ENCODE results near the gene PJA2.

DNA sequence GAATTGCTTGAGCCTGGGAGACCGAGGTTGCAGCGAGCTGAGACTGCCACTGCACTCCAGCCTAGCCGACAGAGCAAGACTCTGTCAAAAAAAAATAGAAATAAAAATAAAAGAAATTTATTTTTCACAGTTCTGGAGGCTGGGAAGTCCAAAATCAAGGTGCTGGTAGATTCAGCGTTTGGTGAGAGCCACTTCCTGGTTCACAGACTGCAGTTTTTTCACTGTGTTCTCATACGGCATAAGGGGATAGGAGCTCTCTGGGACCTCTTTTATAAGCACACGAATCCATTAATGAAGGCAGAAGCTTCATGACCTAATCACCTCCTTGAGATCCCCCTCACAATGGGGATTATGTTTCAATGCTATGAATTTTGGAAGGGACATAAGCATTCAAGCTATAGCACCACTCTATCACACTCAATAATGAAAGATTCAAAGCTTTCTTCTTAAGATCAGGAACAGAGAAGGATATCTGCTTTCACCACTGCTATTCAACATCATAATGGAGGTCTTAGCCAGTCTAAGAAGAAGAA is 5.3 kb downstream of the PJA2 start:
- no peak for TF ChIP-seq POLR2A (IDR thresholded peaks at IDR 0.05)
- TF ChIP-seq, protein P1, sequence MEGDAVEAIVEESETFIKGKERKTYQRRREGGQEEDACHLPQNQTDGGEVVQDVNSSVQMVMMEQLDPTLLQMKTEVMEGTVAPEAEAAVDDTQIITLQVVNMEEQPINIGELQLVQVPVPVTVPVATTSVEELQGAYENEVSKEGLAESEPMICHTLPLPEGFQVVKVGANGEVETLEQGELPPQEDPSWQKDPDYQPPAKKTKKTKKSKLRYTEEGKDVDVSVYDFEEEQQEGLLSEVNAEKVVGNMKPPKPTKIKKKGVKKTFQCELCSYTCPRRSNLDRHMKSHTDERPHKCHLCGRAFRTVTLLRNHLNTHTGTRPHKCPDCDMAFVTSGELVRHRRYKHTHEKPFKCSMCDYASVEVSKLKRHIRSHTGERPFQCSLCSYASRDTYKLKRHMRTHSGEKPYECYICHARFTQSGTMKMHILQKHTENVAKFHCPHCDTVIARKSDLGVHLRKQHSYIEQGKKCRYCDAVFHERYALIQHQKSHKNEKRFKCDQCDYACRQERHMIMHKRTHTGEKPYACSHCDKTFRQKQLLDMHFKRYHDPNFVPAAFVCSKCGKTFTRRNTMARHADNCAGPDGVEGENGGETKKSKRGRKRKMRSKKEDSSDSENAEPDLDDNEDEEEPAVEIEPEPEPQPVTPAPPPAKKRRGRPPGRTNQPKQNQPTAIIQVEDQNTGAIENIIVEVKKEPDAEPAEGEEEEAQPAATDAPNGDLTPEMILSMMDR (IDR thresholded peaks at IDR 0.05) = no peak
